Measurements from ENCODE around the gene PBX1. TPM values are rescaled to one million over a fixed set of nuclear protein-coding genes. Genes with fewer than 3 reads are reported as not detected.

PBX1 gene
- polyA plus RNA-seq, 3 donors = 0.07 TPM; not detected in 2

DNA sequence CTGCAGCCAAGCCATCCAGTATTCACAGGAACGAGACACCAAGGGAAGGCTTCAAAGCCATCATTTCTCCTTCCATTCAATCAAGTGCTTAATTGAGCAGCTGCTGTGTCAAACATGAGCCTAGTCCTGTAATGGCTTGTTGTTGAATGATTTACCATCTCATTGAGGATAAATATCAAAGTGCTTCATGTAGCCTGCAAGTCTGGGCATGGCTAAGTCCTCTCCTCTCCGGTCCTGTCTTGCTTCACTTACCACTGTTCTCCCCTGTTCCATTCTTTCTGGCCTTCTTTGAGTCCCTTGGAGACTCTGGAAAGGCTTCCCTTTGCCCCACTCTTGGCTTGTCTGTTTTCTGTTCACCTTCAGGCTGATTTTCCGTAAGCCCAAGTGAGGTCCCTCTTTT lies 279.8 kb downstream of the PBX1 start:
- Histone ChIP-seq H2AFZ (ENCODE audit: insufficient read depth, low read depth, low read length, poor library complexity, severe bottlenecking) (no peak overlapping the region), H3K9me3 (replicated peaks in 1 of 2; ENCODE audit: control insufficient read depth in 1 of 2, insufficient read depth in 1 of 2, low read length in 2 of 2) (no peaks in the 10 kb centered on the region), H3K27me3 (ENCODE audit: control insufficient read depth in 2 of 2, insufficient read depth in 2 of 2, low read length in 2 of 2) (no peaks in the 10 kb centered on the region), H3K4me3 (replicated peaks in 1 of 3; ENCODE audit: low read depth in 2 of 3, low read length in 3 of 3) (no peak overlapping the region), H4K20me1 (ENCODE audit: insufficient read depth, low read length) (no peaks in the 10 kb centered on the region), H3K4me1 (ENCODE audit: control insufficient read depth in 1 of 2, insufficient read depth in 2 of 2, low read length in 2 of 2) (no peaks in the 10 kb centered on the region), H3K36me3 (replicated peaks in 1 of 2; ENCODE audit: control insufficient read depth in 1 of 2, insufficient read depth in 2 of 2, low read length in 2 of 2) (no peaks in the 10 kb centered on the region), H3K4me2 (replicated peaks; ENCODE audit: extremely low read depth, low read length, poor library complexity, severe bottlenecking) (no peak overlapping the region), H3K9ac (ENCODE audit: insufficient read depth, low read length, poor library complexity, severe bottlenecking) (no peak overlapping the region), H3K27ac (ENCODE audit: low read depth in 1 of 2, low read length in 2 of 2) (no peak overlapping the region), H3K79me2 (ENCODE audit: insufficient read depth, low read length) (no peaks in the 10 kb centered on the region)
- H3K27me3 Mint-ChIP-seq (ENCODE audit: low read depth in 3 of 3) = peaks cover 0 to 3% (median 0%) of the 10 kb centered on the region in 3 donors
- intact Hi-C loops (cut with micrococcal nuclease) = no loop called here
- no peaks in the 10 kb centered on the region for H3K36me3 Mint-ChIP-seq
- H3K27ac Mint-ChIP-seq = no peak overlapping the region
- no peaks in the 10 kb centered on the region for H3K4me1 Mint-ChIP-seq
- no peak overlapping the region for H3K4me3 Mint-ChIP-seq
- WGBS (ENCODE audit: insufficient coverage) = 100% methylated on average over 2 of the region's 3 CpGs
- TF ChIP-seq, protein P1, sequence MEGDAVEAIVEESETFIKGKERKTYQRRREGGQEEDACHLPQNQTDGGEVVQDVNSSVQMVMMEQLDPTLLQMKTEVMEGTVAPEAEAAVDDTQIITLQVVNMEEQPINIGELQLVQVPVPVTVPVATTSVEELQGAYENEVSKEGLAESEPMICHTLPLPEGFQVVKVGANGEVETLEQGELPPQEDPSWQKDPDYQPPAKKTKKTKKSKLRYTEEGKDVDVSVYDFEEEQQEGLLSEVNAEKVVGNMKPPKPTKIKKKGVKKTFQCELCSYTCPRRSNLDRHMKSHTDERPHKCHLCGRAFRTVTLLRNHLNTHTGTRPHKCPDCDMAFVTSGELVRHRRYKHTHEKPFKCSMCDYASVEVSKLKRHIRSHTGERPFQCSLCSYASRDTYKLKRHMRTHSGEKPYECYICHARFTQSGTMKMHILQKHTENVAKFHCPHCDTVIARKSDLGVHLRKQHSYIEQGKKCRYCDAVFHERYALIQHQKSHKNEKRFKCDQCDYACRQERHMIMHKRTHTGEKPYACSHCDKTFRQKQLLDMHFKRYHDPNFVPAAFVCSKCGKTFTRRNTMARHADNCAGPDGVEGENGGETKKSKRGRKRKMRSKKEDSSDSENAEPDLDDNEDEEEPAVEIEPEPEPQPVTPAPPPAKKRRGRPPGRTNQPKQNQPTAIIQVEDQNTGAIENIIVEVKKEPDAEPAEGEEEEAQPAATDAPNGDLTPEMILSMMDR (IDR thresholded peaks at IDR 0.05) = no peak
- DNase-seq = no peak
- peaks cover 0 to 8% (median 0%) of the 10 kb centered on the region in 7 donors for H3K9me3 Mint-ChIP-seq

- 94% methylated on average over 4 of the region's 9 CpGs for WGBS (ENCODE audit: insufficient coverage)
- DNase-seq = no peak
Measured at GRCh38 chr1:164840936-164841335, 282.0 kb downstream of the PBX1 start.

More at GRCh38 chr1:164840936-164841335, 282.0 kb downstream of the PBX1 start:
- no peak overlapping the region for H3K4me3 Mint-ChIP-seq
- Histone ChIP-seq H3K4me1 (ENCODE audit: control insufficient read depth in 1 of 2, insufficient read depth in 2 of 2, low read length in 2 of 2) (no peaks in the 10 kb centered on the region), H2AFZ (ENCODE audit: insufficient read depth, low read depth, low read length, poor library complexity, severe bottlenecking) (no peak overlapping the region), H3K27me3 (ENCODE audit: control insufficient read depth in 2 of 2, insufficient read depth in 2 of 2, low read length in 2 of 2) (no peaks in the 10 kb centered on the region), H3K9me3 (replicated peaks in 1 of 2; ENCODE audit: control insufficient read depth in 1 of 2, insufficient read depth in 1 of 2, low read length in 2 of 2) (no peaks in the 10 kb centered on the region), H3K9ac (ENCODE audit: insufficient read depth, low read length, poor library complexity, severe bottlenecking) (no peak overlapping the region), H3K4me2 (replicated peaks; ENCODE audit: extremely low read depth, low read length, poor library complexity, severe bottlenecking) (no peak overlapping the region), H3K27ac (ENCODE audit: low read depth in 1 of 2, low read length in 2 of 2) (no peak overlapping the region), H4K20me1 (ENCODE audit: insufficient read depth, low read length) (no peaks in the 10 kb centered on the region), H3K79me2 (ENCODE audit: insufficient read depth, low read length) (no peaks in the 10 kb centered on the region), H3K4me3 (replicated peaks in 1 of 3; ENCODE audit: low read depth in 2 of 3, low read length in 3 of 3) (no peak overlapping the region), H3K36me3 (replicated peaks in 1 of 2; ENCODE audit: control insufficient read depth in 1 of 2, insufficient read depth in 2 of 2, low read length in 2 of 2) (no peaks in the 10 kb centered on the region)
- intact Hi-C loops (cut with micrococcal nuclease) = no loop called here
- H3K36me3 Mint-ChIP-seq = no peaks in the 10 kb centered on the region
- no peak overlapping the region for H3K27ac Mint-ChIP-seq
- H3K27me3 Mint-ChIP-seq (ENCODE audit: low read depth in 3 of 3) = peaks cover 0 to 3% (median 0%) of the 10 kb centered on the region in 3 donors
- TF ChIP-seq, protein P1 (IDR thresholded peaks at IDR 0.05) = no peak
- no peaks in the 10 kb centered on the region for H3K4me1 Mint-ChIP-seq
- peaks cover 0 to 8% (median 0%) of the 10 kb centered on the region in 7 donors for H3K9me3 Mint-ChIP-seq

Measured in CD14-positive monocyte (primary cell).